GM23248 (cell line): ENCODE results near the gene PSAP. TPM values are rescaled to one million over a fixed set of nuclear protein-coding genes. Genes with fewer than 3 reads are reported as not detected.

Experiments
- DNase-seq: peaks from one replicate; pipeline ENCODE4 v3.0.0-alpha.2; 2015
- H2AFZ ChIP-seq: fragments of 200-600 bp; sonication (generic); 2 replicates; pipeline ENCODE4 v1.6.1; 2016; ENCODE audit warnings: antibody characterized with exemption
- H3F3A ChIP-seq: fragments of 200-600 bp; sonication (generic); 2 replicates; pipeline ENCODE4 v1.6.1; 2016; ENCODE audit warnings: mild to moderate bottlenecking, antibody characterized with exemption, mixed run types; ENCODE audit not compliant: insufficient read depth
- H3K27ac ChIP-seq: fragments of 200-600 bp; sonication (generic); 2 replicates; pipeline ENCODE4 v1.5.1; 2016; ENCODE audit warnings: mild to moderate bottlenecking
- H3K27me3 ChIP-seq: fragments of 200-600 bp; sonication (generic); replicated peaks from 2 replicates; pipeline ENCODE4 v1.6.1; 2016; ENCODE audit warnings: mild to moderate bottlenecking; ENCODE audit not compliant: insufficient read depth
- H3K36me3 ChIP-seq: fragments of 200-600 bp; sonication (generic); 2 replicates; pipeline ENCODE4 v1.6.1; 2016; ENCODE audit warnings: low read depth, mild to moderate bottlenecking
- H3K4me1 ChIP-seq: fragments of 200-600 bp; sonication (generic); 2 replicates; pipeline ENCODE4 v1.6.1; 2016; ENCODE audit warnings: mild to moderate bottlenecking; ENCODE audit not compliant: insufficient read depth
- H3K4me2 ChIP-seq: fragments of 200-600 bp; sonication (generic); one replicate; pipeline ENCODE4 v1.6.1; 2016; ENCODE audit warnings: mild to moderate bottlenecking; ENCODE audit not compliant: unreplicated experiment
- H3K4me3 ChIP-seq: fragments of 200-600 bp; sonication (generic); 2 replicates; pipeline ENCODE4 v1.5.1; 2016; ENCODE audit warnings: mild to moderate bottlenecking
- H3K79me2 ChIP-seq: fragments of 200-600 bp; sonication (generic); 2 replicates; pipeline ENCODE4 v1.6.1; 2016; ENCODE audit warnings: mild to moderate bottlenecking; ENCODE audit not compliant: insufficient read depth
- H3K9ac ChIP-seq: fragments of 200-600 bp; sonication (generic); 2 replicates; pipeline ENCODE4 v1.6.1; 2016; ENCODE audit warnings: mild to moderate bottlenecking
- H3K9me2 ChIP-seq: fragments of 200-600 bp; sonication (generic); 2 replicates; pipeline ENCODE4 v1.6.1; 2016; ENCODE audit warnings: mixed run types, mild to moderate bottlenecking, moderate library complexity; ENCODE audit not compliant: insufficient read depth
- H3K9me3 ChIP-seq: fragments of 200-600 bp; sonication (generic); one replicate; pipeline ENCODE4 v1.6.1; 2017; ENCODE audit warnings: low read depth
- H4K20me1 ChIP-seq: fragments of 200-600 bp; sonication (generic); 2 replicates; pipeline ENCODE4 v1.6.0; 2016; ENCODE audit not compliant: insufficient read depth
- EZH2 ChIP-seq: fragments of 200-600 bp; sonication (generic); IDR thresholded peaks from 2 replicates; pipeline ENCODE4 v1.6.1; 2018; ENCODE audit warnings: antibody characterized with exemption, mild to moderate bottlenecking; ENCODE audit not compliant: insufficient read depth, poor library complexity, severe bottlenecking
- EZH2phosphoT487 ChIP-seq: fragments of 200-600 bp; sonication (generic); IDR thresholded peaks from 2 replicates; pipeline ENCODE4 v1.6.1; 2018; ENCODE audit warnings: antibody characterized with exemption, moderate library complexity, mild to moderate bottlenecking, low read depth; ENCODE audit not compliant: insufficient read depth
- WGBS, 2 experiments: methylation state at CpG; one replicate each; pipeline ENCODE4 v1.1.6; 2015 to 2017; ENCODE audit warnings: low lambda C conversion rate in 2 of 2, low coverage in 1 of 2; ENCODE audit errors: missing lambda C conversion rate in 2 of 2; 5-methylcytosine and 5-hydroxymethylcytosine counted together
- in situ Hi-C: fragments of 300-500 bp; cut with MboI; formaldehyde crosslinking; loops from 2 replicates; pipeline ENCODE4 v1.15.0; 2020
- polyA plus RNA-seq: library from polyadenylated mRNA; unstranded; fragments of >200 nt; fragmentation: Nextera tagmentation; extraction: Ambion mirVana; gene quantifications from 2 replicates; pipeline ENCODE4 v1.2.1, GENCODE V29; 2016
- total RNA-seq: library from RNA; depleted of rRNA; stranded (reverse); fragments of >200 nt; shearing (Covaris generic); gene quantifications from 2 replicates; pipeline ENCODE4 v1.2.3, GENCODE V29; 2014

PSAP gene
- total and polyA plus RNA-seq, 2 experiments from 2014 or later = 715 to 1,142 TPM

- H3K27me3 ChIP-seq = no peaks in the 10 kb centered on the region
- H3F3A ChIP-seq = peaks cover 18% of the 10 kb centered on the region
- H3K4me2 ChIP-seq = no peak overlapping the region
- in situ Hi-C loops = no loop called here
- peaks cover 100% of the 10 kb centered on the region for H3K79me2 ChIP-seq
- H4K20me1 ChIP-seq = peaks cover 23% of the 10 kb centered on the region
- H3K9ac ChIP-seq = no peak overlapping the region
- no peak overlapping the region for H3K27ac ChIP-seq
- no peaks in the 10 kb centered on the region for H3K9me2 ChIP-seq
- H3K4me3 ChIP-seq = no peak overlapping the region
- H2AFZ ChIP-seq = no peak overlapping the region
- H3K36me3 ChIP-seq = no peaks in the 10 kb centered on the region
- WGBS, 2 experiments = 99% methylated on average over 2 of the region's 2 CpGs
- DNase-seq = no peak
- TF ChIP-seq EZH2phosphoT487 (no peak), EZH2 (no peak)
- H3K9me3 ChIP-seq = no peaks in the 10 kb centered on the region
- peaks cover 29% of the 10 kb centered on the region for H3K4me1 ChIP-seq
These were observed 6.4 kb downstream of the PSAP start for GRCh38 chr10:71844695-71845094.

GRCh38 chr10:71844084-71844483, 7.0 kb downstream of the PSAP start:
- Histone ChIP-seq H3K9me2 (no peaks in the 10 kb centered on the region), H4K20me1 (peaks cover 20% of the 10 kb centered on the region), H3K9me3 (no peaks in the 10 kb centered on the region), H3K27me3 (no peaks in the 10 kb centered on the region), H3F3A (peaks cover 24% of the 10 kb centered on the region), H3K4me1 (peaks cover 29% of the 10 kb centered on the region), H3K9ac (no peak overlapping the region), H3K4me2 (no peak overlapping the region), H3K79me2 (peaks cover 100% of the 10 kb centered on the region), H3K36me3 (no peaks in the 10 kb centered on the region), H3K4me3 (no peak overlapping the region), H3K27ac (no peak overlapping the region), H2AFZ (no peak overlapping the region)
- no peak for DNase-seq
- in situ Hi-C loops = no loop called here
- WGBS, 2 experiments = 55 to 60% methylated on average over 2 of the region's 2 CpGs
- TF ChIP-seq EZH2 = no peak
- no peak for TF ChIP-seq EZH2phosphoT487

GRCh38 chr10:71842856-71843686, 8.0 kb downstream of the PSAP start:
- Histone ChIP-seq H2AFZ (no peak overlapping the region), H3K4me3 (no peak overlapping the region), H3F3A (peaks cover 34% of the 10 kb centered on the region), H3K27me3 (no peaks in the 10 kb centered on the region), H3K79me2 (peaks cover 96% of the 10 kb centered on the region), H3K4me1 (peaks cover 35% of the 10 kb centered on the region), H3K4me2 (no peak overlapping the region), H3K9me3 (no peaks in the 10 kb centered on the region), H3K9me2 (no peaks in the 10 kb centered on the region), H3K27ac (no peak overlapping the region), H4K20me1 (peaks cover 18% of the 10 kb centered on the region), H3K36me3 (no peaks in the 10 kb centered on the region), H3K9ac (no peak overlapping the region)
- TF ChIP-seq EZH2phosphoT487 (no peak), EZH2 (no peak)
- in situ Hi-C loops = no loop called here
- 80 to 83% methylated on average over 14 of the region's 14 CpGs for WGBS, 2 experiments
- DNase-seq = no peak

GRCh38 chr10:71842422-71842821, 8.6 kb downstream of the PSAP start:
- Histone ChIP-seq H3K4me2 (no peak overlapping the region), H3K36me3 (no peaks in the 10 kb centered on the region), H2AFZ (no peak overlapping the region), H3F3A (peaks cover 41% of the 10 kb centered on the region), H3K4me1 (peaks cover 42% of the 10 kb centered on the region), H3K9me2 (no peaks in the 10 kb centered on the region), H3K27ac (no peak overlapping the region), H4K20me1 (peaks cover 18% of the 10 kb centered on the region), H3K9ac (no peak overlapping the region), H3K27me3 (no peaks in the 10 kb centered on the region), H3K4me3 (no peak overlapping the region), H3K79me2 (peaks cover 96% of the 10 kb centered on the region), H3K9me3 (no peaks in the 10 kb centered on the region)
- in situ Hi-C loops = no loop called here
- no peak for DNase-seq
- WGBS, 2 experiments = 50 to 61% methylated on average over 2 of the region's 2 CpGs
- no peak for TF ChIP-seq EZH2
- no peak for TF ChIP-seq EZH2phosphoT487
